ENCODE results near the gene OR10J5. TPM values are rescaled to one million over a fixed set of nuclear protein-coding genes. Genes with fewer than 3 reads are reported as not detected.

Gene OR10J5
- polyA plus RNA-seq, 2 of the 4 experiments (the other 2 are of a cell fraction), result not detected

DNA sequence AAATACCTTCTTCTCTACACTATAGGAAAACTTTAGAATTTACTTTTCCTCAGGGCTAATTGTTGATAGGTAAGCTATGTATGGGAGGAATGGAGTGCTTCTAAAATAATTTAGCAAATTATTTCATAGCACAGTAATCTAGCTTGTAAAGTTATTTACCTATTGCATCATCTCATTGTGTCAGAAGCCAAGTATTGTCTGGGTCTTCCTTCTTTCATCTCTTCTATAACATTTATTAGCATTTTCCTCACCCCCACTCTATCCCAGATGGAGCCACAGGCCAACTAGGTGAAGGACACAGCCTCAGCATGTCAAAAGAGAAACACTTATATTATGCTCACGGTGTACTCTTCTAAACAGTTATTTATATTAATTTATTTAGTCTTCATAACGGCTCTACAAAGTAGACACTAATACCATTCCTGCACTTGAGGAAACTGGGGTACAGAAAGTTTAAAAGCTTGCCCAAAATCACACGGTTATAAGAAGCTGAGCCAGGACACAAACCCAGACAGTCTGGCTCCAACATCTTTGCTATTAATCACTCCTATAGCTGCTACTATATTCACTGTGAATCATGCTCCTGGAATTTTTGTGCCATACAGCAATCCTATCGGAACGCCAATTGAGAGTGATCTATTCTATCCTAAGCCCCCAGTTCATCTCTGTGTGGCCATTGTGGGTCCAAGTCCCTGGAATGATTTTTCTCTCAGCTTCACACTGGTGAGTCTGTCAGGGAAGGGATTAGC lies 43.1 kb downstream of the OR10J5 start (continued):
- TF ChIP-seq, protein P1, sequence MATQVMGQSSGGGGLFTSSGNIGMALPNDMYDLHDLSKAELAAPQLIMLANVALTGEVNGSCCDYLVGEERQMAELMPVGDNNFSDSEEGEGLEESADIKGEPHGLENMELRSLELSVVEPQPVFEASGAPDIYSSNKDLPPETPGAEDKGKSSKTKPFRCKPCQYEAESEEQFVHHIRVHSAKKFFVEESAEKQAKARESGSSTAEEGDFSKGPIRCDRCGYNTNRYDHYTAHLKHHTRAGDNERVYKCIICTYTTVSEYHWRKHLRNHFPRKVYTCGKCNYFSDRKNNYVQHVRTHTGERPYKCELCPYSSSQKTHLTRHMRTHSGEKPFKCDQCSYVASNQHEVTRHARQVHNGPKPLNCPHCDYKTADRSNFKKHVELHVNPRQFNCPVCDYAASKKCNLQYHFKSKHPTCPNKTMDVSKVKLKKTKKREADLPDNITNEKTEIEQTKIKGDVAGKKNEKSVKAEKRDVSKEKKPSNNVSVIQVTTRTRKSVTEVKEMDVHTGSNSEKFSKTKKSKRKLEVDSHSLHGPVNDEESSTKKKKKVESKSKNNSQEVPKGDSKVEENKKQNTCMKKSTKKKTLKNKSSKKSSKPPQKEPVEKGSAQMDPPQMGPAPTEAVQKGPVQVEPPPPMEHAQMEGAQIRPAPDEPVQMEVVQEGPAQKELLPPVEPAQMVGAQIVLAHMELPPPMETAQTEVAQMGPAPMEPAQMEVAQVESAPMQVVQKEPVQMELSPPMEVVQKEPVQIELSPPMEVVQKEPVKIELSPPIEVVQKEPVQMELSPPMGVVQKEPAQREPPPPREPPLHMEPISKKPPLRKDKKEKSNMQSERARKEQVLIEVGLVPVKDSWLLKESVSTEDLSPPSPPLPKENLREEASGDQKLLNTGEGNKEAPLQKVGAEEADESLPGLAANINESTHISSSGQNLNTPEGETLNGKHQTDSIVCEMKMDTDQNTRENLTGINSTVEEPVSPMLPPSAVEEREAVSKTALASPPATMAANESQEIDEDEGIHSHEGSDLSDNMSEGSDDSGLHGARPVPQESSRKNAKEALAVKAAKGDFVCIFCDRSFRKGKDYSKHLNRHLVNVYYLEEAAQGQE (IDR thresholded peaks at IDR 0.05), result no peak
- TF ChIP-seq EP300 (IDR thresholded peaks at IDR 0.05) (peak in 1 of 2 experiments; percentile 17; a peak in 2 of 5 replicates), KDM5A (IDR thresholded peaks at IDR 0.05) (no peak), JUN (IDR thresholded peaks at IDR 0.05) (no peak), POLR2AphosphoS2 (conservative IDR thresholded peaks at IDR 0.05; ENCODE audit: low read length) (no peak), HEYL (CRISPR knock-in tag; IDR thresholded peaks at IDR 0.05) (no peak), GATA3 (IDR thresholded peaks at IDR 0.05; ENCODE audit: borderline replicate concordance) (peak; percentile 11; the same call in 1 of the 2 replicates), HOXB5 (CRISPR knock-in tag; IDR thresholded peaks at IDR 0.05) (no peak), SMC3 (IDR thresholded peaks at IDR 0.05) (no peak), SREBF2 (IDR thresholded peaks at IDR 0.05) (no peak), ZNF302 (CRISPR knock-in tag; IDR thresholded peaks at IDR 0.05) (no peak)
- TF ChIP-seq, protein P2, sequence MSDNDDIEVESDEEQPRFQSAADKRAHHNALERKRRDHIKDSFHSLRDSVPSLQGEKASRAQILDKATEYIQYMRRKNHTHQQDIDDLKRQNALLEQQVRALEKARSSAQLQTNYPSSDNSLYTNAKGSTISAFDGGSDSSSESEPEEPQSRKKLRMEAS (IDR thresholded peaks at IDR 0.05), result peak; percentile 21; the same call in 1 of the 2 replicates
- TF ChIP-seq, protein P3, sequence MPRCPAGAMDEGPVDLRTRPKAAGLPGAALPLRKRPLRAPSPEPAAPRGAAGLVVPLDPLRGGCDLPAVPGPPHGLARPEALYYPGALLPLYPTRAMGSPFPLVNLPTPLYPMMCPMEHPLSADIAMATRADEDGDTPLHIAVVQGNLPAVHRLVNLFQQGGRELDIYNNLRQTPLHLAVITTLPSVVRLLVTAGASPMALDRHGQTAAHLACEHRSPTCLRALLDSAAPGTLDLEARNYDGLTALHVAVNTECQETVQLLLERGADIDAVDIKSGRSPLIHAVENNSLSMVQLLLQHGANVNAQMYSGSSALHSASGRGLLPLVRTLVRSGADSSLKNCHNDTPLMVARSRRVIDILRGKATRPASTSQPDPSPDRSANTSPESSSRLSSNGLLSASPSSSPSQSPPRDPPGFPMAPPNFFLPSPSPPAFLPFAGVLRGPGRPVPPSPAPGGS (IDR thresholded peaks at IDR 0.05), result no peak

Other genes starting within 250 kb of the OR10J5 start
- 0.08 and 0.10 TPM in 2 replicates for gene FCER1A, start 233.7 kb downstream of the OR10J5 start, polyA plus RNA-seq (2011; rRNA removed)
- not detected in 3 replicates for gene FCER1A, start 233.7 kb downstream of the OR10J5 start, polyA plus RNA-seq (2017; fragmentation: RNase III; extraction: RNeasy Plus Mini Kit Qiagen cat#74134 plus additional on column Dnase treatment)
- gene OR10J4, start 103.8 kb downstream of the OR10J5 start, polyA plus RNA-seq (2011; rRNA removed), result not detected in 2 replicates
- not detected in 3 replicates for gene OR10J4, start 103.8 kb downstream of the OR10J5 start, polyA plus RNA-seq (2017; fragmentation: RNase III; extraction: RNeasy Plus Mini Kit Qiagen cat#74134 plus additional on column Dnase treatment)
- gene OR10J1, start 96.3 kb downstream of the OR10J5 start, polyA plus RNA-seq (2011; rRNA removed), result not detected in 2 replicates
- not detected in 3 replicates for gene OR10J1, start 96.3 kb downstream of the OR10J5 start, polyA plus RNA-seq (2017; fragmentation: RNase III; extraction: RNeasy Plus Mini Kit Qiagen cat#74134 plus additional on column Dnase treatment)
- gene APCS, start 51.8 kb upstream of the OR10J5 start, polyA plus RNA-seq (2011; rRNA removed), result not detected in 2 replicates
- not detected in 3 replicates for gene APCS, start 51.8 kb upstream of the OR10J5 start, polyA plus RNA-seq (2017; fragmentation: RNase III; extraction: RNeasy Plus Mini Kit Qiagen cat#74134 plus additional on column Dnase treatment)
- not detected in 2 replicates for gene CRP, start 178.6 kb upstream of the OR10J5 start, polyA plus RNA-seq (2011; rRNA removed)
- gene CRP, start 178.6 kb upstream of the OR10J5 start, polyA plus RNA-seq (2017; fragmentation: RNase III; extraction: RNeasy Plus Mini Kit Qiagen cat#74134 plus additional on column Dnase treatment), result not detected in 3 replicates
- gene DUSP23, start 245.0 kb upstream of the OR10J5 start, polyA plus RNA-seq (2011; rRNA removed), result 32.3 and 35.2 TPM in 2 replicates
- gene DUSP23, start 245.0 kb upstream of the OR10J5 start, polyA plus RNA-seq (2017; fragmentation: RNase III; extraction: RNeasy Plus Mini Kit Qiagen cat#74134 plus additional on column Dnase treatment), result 56.7 to 60.1 TPM (median 57.0 TPM) in 3 replicates